IPS-18a (cell line): Measurements from ENCODE around the gene SPATA31E1.

Source experiments
- H3K27ac ChIP-seq: one replicate; pipeline ENCODE4 v1.5.1; 2013; ENCODE audit warnings: low read length
- H3K27me3 ChIP-seq: one replicate; pipeline ENCODE4 v1.6.1; 2013; ENCODE audit warnings: mild to moderate bottlenecking, low read length; ENCODE audit not compliant: control insufficient read depth, insufficient read depth
- H3K36me3 ChIP-seq: one replicate; pipeline ENCODE4 v1.6.1; 2013; ENCODE audit warnings: low read depth, low read length; ENCODE audit not compliant: control insufficient read depth
- H3K4me1 ChIP-seq: one replicate; pipeline ENCODE4 v1.6.1; 2013; ENCODE audit warnings: low read depth, low read length; ENCODE audit not compliant: control insufficient read depth
- H3K4me3 ChIP-seq: one replicate; pipeline ENCODE4 v1.5.1; 2013; ENCODE audit warnings: low read length
- H3K9ac ChIP-seq: one replicate; pipeline ENCODE4 v1.6.1; 2013; ENCODE audit warnings: mild to moderate bottlenecking, low read length, moderate library complexity
- H3K9me3 ChIP-seq: one replicate; pipeline ENCODE4 v1.6.1; 2013; ENCODE audit warnings: low read depth, low read length; ENCODE audit not compliant: control insufficient read depth

SPATA31E1 gene

GRCh38 chr9:87875831-87876545 is 6.7 kb upstream of the SPATA31E1 start:
- Histone ChIP-seq H3K9ac (no peak overlapping the region), H3K36me3 (no peaks in the 10 kb centered on the region), H3K27ac (no peak overlapping the region), H3K9me3 (no peaks in the 10 kb centered on the region), H3K27me3 (no peaks in the 10 kb centered on the region), H3K4me1 (peaks cover 5% of the 10 kb centered on the region), H3K4me3 (no peak overlapping the region)

- Histone ChIP-seq H3K9me3 (no peaks in the 10 kb centered on the region), H3K27ac (no peak overlapping the region), H3K36me3 (no peaks in the 10 kb centered on the region), H3K27me3 (no peaks in the 10 kb centered on the region), H3K9ac (no peak overlapping the region), H3K4me1 (peaks cover 5% of the 10 kb centered on the region), H3K4me3 (no peak overlapping the region)
Measured at GRCh38 chr9:87876708-87877107, 6.0 kb upstream of the SPATA31E1 start.

GRCh38 chr9:87878989-87879511 is 3.6 kb upstream of the SPATA31E1 start:
- no peak overlapping the region for H3K9ac ChIP-seq
- H3K9me3 ChIP-seq: no peaks in the 10 kb centered on the region
- no peak overlapping the region for H3K4me3 ChIP-seq
- peaks cover 5% of the 10 kb centered on the region for H3K4me1 ChIP-seq
- H3K27ac ChIP-seq: no peak overlapping the region
- H3K27me3 ChIP-seq: no peaks in the 10 kb centered on the region
- no peaks in the 10 kb centered on the region for H3K36me3 ChIP-seq

GRCh38 chr9:87880116-87880515 is 2.6 kb upstream of the SPATA31E1 start:
- no peaks in the 10 kb centered on the region for H3K36me3 ChIP-seq
- H3K4me1 ChIP-seq: no peaks in the 10 kb centered on the region
- no peak overlapping the region for H3K27ac ChIP-seq
- H3K9me3 ChIP-seq: no peaks in the 10 kb centered on the region
- no peak overlapping the region for H3K4me3 ChIP-seq
- no peak overlapping the region for H3K9ac ChIP-seq
- H3K27me3 ChIP-seq: no peaks in the 10 kb centered on the region

- Histone ChIP-seq H3K4me1 (no peaks in the 10 kb centered on the region), H3K4me3 (no peak overlapping the region), H3K27ac (no peak overlapping the region), H3K27me3 (no peaks in the 10 kb centered on the region), H3K9me3 (no peaks in the 10 kb centered on the region), H3K36me3 (no peaks in the 10 kb centered on the region), H3K9ac (no peak overlapping the region)
Measured at GRCh38 chr9:87880683-87881082, 2.0 kb upstream of the SPATA31E1 start.

GRCh38 chr9:87883274-87883673 is 597 bp downstream of the SPATA31E1 start:
- H3K36me3 ChIP-seq: no peaks in the 10 kb centered on the region
- H3K4me3 ChIP-seq: no peak overlapping the region
- H3K27me3 ChIP-seq: no peaks in the 10 kb centered on the region
- H3K27ac ChIP-seq: no peak overlapping the region
- no peaks in the 10 kb centered on the region for H3K4me1 ChIP-seq
- no peak overlapping the region for H3K9ac ChIP-seq
- H3K9me3 ChIP-seq: no peaks in the 10 kb centered on the region

GRCh38 chr9:87883990-87884389 is 1.3 kb downstream of the SPATA31E1 start:
- H3K9ac ChIP-seq: no peak overlapping the region
- H3K4me3 ChIP-seq: no peak overlapping the region
- H3K4me1 ChIP-seq: no peaks in the 10 kb centered on the region
- no peaks in the 10 kb centered on the region for H3K36me3 ChIP-seq
- H3K27ac ChIP-seq: no peak overlapping the region
- H3K27me3 ChIP-seq: no peaks in the 10 kb centered on the region
- H3K9me3 ChIP-seq: no peaks in the 10 kb centered on the region

GRCh38 chr9:87884578-87885459 is 2.1 kb downstream of the SPATA31E1 start:
- no peak overlapping the region for H3K27ac ChIP-seq
- no peaks in the 10 kb centered on the region for H3K36me3 ChIP-seq
- H3K27me3 ChIP-seq: no peaks in the 10 kb centered on the region
- H3K4me1 ChIP-seq: no peaks in the 10 kb centered on the region
- H3K4me3 ChIP-seq: no peak overlapping the region
- no peaks in the 10 kb centered on the region for H3K9me3 ChIP-seq
- H3K9ac ChIP-seq: no peak overlapping the region

GRCh38 chr9:87885484-87886189 is 3.0 kb downstream of the SPATA31E1 start:
- Histone ChIP-seq H3K4me1 (no peaks in the 10 kb centered on the region), H3K36me3 (no peaks in the 10 kb centered on the region), H3K27ac (no peak overlapping the region), H3K27me3 (no peaks in the 10 kb centered on the region), H3K4me3 (no peak overlapping the region), H3K9ac (no peak overlapping the region), H3K9me3 (no peaks in the 10 kb centered on the region)

- Histone ChIP-seq H3K27ac (no peak overlapping the region), H3K4me3 (no peak overlapping the region), H3K9me3 (no peaks in the 10 kb centered on the region), H3K36me3 (no peaks in the 10 kb centered on the region), H3K27me3 (no peaks in the 10 kb centered on the region), H3K9ac (no peak overlapping the region), H3K4me1 (no peaks in the 10 kb centered on the region)
Measured at GRCh38 chr9:87886210-87886932, 3.7 kb downstream of the SPATA31E1 start.
